GM21717 (cell line): ENCODE measurements around the gene TLE4.
A peak's percentile ranks its signal among the peaks of the same experiment; 100 is the strongest.
"Not testable (repeated sequence)": the region's sequence is repeated elsewhere in the genome, so short reads cannot be mapped to it uniquely, and the experiment has no call there.

ENCODE experiments used
- ATAC-seq: cut with Tn5 transposase; IDR thresholded peaks from one replicate; pipeline ENCODE4 v1.9.1; 2021; ENCODE audit warnings: mild to moderate bottlenecking, moderate library complexity; ENCODE audit not compliant: unreplicated experiment

TLE4 gene

DNA sequence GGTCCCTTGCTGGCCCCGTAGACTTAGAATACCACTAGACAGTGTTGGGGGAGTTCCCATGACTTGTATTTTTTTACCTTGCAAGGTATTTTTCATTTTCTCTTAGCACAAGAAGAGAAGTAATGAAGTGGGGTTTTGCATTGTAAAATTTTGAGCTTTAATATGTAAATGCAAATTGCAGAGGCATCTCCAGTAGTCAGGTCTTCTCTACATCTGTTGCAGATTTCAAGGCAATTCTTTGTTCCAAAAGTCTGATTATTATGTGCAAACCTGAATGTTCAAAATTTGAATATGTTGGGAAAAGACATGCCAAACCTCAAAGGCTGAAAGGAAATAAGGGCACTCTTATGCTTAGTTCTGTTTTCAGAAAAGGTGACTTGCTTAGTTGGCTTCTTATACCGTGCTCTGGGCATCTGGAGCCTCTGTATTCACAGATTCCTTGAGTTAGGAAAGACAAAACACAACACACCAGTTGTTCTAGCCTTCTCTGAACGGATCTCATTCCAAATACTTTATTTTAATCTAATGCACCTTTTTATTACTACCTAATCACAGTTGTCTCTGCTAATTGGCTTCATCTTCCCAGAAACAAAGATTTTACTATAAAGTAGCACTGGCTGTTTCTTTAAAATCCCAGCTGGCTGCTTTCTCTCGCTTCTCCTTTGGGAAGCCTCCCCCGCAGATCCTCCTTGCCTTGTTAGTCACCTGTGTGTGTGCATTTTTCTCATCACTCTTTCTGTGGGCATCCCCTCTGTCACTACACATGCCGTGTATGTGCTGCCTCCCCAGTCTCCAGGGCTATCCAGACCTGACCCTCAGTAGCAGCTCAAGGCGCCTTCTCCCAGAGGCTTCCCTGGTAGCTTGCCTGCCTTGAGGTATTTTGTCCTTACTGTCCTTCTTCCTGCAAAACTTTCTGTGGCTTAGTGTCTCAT lies 138.2 kb downstream of the TLE4 start:
- ATAC-seq = no peak

- no peak for ATAC-seq
Observed at GRCh38 chr9:79711874-79712273, 140.1 kb downstream of the TLE4 start.

GRCh38 chr9:79719021-79719420 lies 147.3 kb downstream of the TLE4 start:
- ATAC-seq = no peak

DNA sequence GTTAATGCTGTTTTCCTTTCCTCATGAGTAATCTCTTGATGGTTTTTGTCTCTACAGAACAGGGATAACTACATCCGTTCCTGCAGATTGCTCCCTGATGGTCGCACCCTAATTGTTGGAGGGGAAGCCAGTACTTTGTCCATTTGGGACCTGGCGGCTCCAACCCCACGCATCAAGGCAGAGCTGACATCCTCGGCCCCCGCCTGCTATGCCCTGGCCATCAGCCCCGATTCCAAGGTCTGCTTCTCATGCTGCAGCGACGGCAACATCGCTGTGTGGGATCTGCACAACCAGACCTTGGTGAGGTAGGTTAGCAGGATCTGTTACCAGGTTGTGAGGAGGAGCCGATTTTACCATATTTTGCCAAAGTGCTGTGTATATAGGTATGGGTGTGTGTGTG lies 148.2 kb downstream of the TLE4 start:
- ATAC-seq = no peak

DNA sequence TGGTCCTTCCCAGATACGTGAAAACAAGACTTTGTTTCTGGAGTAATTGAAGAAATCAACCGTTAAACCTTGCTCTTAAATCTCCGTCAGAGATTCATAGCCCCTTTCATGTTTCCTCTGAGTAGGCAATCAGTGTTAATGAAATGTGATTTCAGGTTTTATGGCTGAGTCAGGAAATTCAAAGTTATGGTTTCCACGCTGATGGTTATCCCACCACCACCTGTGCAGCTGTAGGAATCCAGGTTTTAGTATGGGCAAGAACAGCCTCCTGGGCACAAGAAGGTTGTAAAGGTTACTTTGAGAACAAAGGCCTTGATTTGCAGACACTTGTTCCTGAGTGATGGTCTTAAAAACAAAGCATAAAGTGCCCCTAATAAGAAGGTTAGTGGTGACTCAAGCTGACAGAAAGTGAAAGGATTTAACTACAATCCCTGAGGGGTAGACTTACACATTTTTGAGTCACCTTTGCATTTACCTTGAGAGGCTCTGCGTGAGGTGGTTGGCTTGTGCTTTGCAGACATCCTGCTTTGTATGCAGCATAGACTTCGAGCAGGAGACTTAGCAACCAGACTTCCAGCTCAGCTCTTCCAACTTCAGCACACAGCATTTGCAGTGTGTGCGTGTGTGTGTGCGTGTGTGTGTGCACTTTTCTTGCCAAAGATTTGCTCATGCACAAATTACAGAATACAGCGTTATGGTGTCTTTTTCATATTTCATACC lies 159.6 kb downstream of the TLE4 start:
- ATAC-seq = peak; percentile 91

GRCh38 chr9:79735023-79735779 lies 163.4 kb downstream of the TLE4 start:
- no peak for ATAC-seq

GRCh38 chr9:79736051-79736450 lies 164.3 kb downstream of the TLE4 start:
- ATAC-seq = no peak

- ATAC-seq = no peak
Observed at GRCh38 chr9:79741381-79741780, 169.6 kb downstream of the TLE4 start.

DNA sequence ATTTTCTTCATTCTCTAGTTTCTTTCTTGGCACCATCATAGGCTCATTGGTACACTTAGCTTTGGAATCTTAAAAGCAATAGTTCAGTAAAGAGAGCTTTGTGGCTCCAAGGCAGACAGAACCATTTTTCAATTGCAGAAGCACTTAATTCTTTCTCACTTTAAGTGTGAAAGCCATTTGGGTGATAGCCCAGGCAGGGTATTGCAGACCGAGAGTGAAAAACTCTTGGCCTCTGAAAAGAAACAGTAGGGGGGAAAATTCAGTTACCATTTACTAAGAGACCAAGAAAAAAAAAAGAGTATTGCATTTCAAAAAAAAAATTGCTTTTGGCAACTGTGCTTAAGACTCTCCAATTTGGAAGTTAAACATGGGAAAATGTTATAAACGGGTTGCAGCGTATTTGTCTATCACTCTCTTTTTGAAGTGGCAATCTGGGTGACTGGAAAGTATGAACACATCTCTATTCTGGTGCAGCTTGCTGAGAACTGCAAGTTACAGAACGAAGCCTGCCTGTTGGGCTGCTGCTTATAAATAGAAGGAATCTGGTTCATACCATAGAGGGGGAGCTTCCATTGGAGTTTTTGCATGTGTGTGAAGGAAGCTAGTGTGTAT lies 170.5 kb downstream of the TLE4 start:
- no peak for ATAC-seq

- ATAC-seq = no peak
Observed at GRCh38 chr9:79744521-79744920, 172.8 kb downstream of the TLE4 start.

DNA sequence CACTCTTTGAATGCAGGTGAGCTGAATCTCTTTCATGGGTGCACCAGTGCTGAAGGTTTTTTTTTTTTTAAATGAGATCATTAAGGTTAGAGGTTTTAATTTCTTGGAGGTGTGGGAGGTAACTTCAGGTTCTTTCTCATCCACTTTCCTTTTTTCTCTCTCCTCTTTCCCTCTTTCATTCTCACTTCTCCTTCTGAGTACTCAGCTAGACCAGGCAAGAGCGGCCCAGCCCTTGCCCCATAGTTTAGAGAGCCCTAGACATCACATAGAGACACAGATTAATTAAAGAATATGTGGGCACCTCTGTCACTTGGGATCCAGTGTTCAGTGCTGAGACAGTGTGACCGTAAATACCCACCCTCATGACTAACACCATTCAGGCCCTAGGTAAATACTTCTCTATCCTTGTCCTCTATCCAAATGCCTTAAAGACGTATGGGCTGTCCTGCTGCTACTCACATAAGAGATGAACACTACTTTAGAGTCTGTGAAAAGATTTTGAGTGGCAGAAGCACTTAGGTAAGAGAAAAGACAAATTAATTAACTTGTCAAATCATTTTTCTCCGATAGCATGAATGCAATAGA lies 174.1 kb downstream of the TLE4 start:
- no peak for ATAC-seq

DNA sequence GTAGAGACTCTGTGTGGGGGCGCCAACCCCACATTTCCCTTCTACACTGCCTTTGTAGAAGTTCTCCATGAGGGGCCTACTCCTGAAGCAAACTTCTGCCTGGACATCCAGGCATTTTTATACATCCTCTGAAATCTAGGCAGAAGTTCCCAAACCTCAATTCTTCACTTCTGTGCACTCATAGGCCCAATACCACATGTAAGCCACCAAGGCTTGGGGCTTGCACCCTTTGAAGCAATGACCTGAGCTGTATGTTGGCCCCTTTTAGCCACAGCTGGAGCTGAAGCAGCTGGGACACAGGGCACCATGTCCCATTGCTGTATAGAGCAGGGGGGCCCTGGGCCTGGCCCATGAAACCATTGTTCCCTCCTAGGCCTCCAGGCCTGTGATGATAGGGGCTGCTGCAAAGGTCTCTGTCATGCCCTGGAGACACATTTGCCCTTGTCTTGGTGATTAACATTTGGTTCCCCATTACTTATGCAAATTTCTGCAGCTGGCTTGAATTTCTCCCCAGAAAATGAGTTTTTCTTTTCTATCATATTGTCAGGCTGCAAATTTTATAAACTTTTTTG lies 180.2 kb downstream of the TLE4 start:
- not testable (repeated sequence) for ATAC-seq

DNA sequence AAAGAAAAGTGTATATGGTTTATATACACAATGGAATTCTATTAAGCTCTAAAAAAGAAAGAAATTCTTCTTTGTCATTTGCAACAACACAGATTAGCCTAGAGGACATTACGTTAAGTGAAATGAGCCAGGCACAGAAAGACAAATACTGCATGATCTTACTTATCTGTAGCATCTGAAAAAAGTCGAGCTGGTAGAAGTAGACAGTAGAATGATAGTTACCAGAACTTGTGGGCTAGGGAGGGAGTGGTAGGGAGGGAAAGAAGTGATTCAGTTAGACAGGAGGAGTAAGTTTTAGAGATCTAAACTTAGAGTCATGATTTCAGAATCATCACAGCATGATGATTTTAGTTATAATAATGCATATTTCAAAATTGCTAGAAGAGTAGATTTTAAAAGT lies 184.6 kb downstream of the TLE4 start:
- ATAC-seq = no peak

GRCh38 chr9:79757074-79757473 lies 185.3 kb downstream of the TLE4 start:
- no peak for ATAC-seq

- ATAC-seq = no peak
Observed at GRCh38 chr9:79757881-79758669, 186.3 kb downstream of the TLE4 start.

GRCh38 chr9:79759460-79759859 lies 187.7 kb downstream of the TLE4 start:
- ATAC-seq = no peak

DNA sequence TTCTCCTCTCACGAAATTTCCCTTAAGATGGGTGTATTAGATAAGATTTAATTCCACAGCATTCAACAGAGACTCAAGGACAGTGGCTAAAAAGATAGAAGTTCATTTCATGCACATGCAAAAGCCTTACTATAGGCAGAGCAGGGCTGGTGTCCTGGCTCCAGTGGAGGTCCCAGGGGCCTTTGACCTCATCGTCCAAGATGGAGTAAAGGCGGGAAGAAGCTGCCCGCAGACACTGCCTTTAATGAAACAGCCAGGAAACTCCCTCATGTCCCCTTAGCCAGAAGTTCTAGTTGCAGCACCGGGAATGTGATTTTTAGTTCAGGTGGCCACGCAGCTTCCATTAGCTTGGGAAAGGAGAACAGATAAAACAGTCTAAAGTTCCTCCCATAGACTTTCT lies 190.3 kb downstream of the TLE4 start:
- no peak for ATAC-seq

- ATAC-seq = no peak
Observed at GRCh38 chr9:79763671-79764285, 192.0 kb downstream of the TLE4 start.

GRCh38 chr9:79764374-79764773 lies 192.6 kb downstream of the TLE4 start:
- ATAC-seq = no peak
